ENCODE data around the gene CAMK2B.

Gene CAMK2B

DNA sequence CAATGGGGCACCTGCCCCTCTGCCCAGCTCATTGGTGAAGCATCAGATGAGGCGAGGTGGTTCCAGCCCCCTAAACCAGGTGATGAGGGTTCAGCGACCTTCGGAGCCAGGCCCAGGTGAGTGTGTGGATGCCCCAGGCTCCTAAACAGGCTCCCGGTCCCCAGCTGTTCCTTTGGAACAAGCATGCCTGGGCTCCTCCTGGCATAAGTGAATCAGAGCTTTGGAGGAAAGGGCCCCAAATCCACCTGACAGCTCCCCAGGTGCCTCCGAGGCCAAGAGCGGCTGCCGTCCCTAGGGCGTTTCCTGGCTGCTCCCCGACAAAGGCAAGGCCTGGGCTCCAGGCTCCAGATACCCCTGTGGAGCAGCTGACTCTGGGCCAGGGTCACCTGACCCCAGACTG is 63.4 kb downstream of the CAMK2B start:
- H3K27me3 ChIP-seq (ENCODE audit: insufficient read depth, low read length, poor library complexity, severe bottlenecking): no peaks in the 10 kb centered on the region
- no peak overlapping the region for H3K4me2 ChIP-seq (ENCODE audit: low read depth, low read length, poor library complexity, severe bottlenecking)
- TF ChIP-seq EZH2phosphoT487 (IDR thresholded peaks at IDR 0.05; ENCODE audit: borderline replicate concordance): no peak
- TF ChIP-seq, protein P1, sequence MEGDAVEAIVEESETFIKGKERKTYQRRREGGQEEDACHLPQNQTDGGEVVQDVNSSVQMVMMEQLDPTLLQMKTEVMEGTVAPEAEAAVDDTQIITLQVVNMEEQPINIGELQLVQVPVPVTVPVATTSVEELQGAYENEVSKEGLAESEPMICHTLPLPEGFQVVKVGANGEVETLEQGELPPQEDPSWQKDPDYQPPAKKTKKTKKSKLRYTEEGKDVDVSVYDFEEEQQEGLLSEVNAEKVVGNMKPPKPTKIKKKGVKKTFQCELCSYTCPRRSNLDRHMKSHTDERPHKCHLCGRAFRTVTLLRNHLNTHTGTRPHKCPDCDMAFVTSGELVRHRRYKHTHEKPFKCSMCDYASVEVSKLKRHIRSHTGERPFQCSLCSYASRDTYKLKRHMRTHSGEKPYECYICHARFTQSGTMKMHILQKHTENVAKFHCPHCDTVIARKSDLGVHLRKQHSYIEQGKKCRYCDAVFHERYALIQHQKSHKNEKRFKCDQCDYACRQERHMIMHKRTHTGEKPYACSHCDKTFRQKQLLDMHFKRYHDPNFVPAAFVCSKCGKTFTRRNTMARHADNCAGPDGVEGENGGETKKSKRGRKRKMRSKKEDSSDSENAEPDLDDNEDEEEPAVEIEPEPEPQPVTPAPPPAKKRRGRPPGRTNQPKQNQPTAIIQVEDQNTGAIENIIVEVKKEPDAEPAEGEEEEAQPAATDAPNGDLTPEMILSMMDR (conservative IDR thresholded peaks at IDR 0.05; ENCODE audit: low read length): no peak
- H3K9me2 ChIP-seq (replicated peaks; ENCODE audit: low read depth, low read length): no peaks in the 10 kb centered on the region
- peaks cover 3% of the 10 kb centered on the region for H3K4me1 ChIP-seq (ENCODE audit: insufficient read depth, low read length, poor library complexity, severe bottlenecking)
- no peaks in the 10 kb centered on the region for H3F3A ChIP-seq (ENCODE audit: low read depth)
- no peak overlapping the region for H3K4me3 ChIP-seq (ENCODE audit: low read length, poor library complexity, severe bottlenecking)
- H4K20me1 ChIP-seq (ENCODE audit: insufficient read depth, low read length, poor library complexity, severe bottlenecking): no peaks in the 10 kb centered on the region
- no peaks in the 10 kb centered on the region for H3K36me3 ChIP-seq (ENCODE audit: insufficient read depth, low read length)
- H3K79me2 ChIP-seq (ENCODE audit: insufficient read depth, low read length): no peaks in the 10 kb centered on the region
- no peaks in the 10 kb centered on the region for H3K9me3 ChIP-seq (ENCODE audit: insufficient read depth, low read depth, low read length)
- no peak overlapping the region for H3K9ac ChIP-seq (ENCODE audit: low read depth, low read length, poor library complexity, severe bottlenecking)
- no peak overlapping the region for H2AFZ ChIP-seq (ENCODE audit: low read length)

DNA sequence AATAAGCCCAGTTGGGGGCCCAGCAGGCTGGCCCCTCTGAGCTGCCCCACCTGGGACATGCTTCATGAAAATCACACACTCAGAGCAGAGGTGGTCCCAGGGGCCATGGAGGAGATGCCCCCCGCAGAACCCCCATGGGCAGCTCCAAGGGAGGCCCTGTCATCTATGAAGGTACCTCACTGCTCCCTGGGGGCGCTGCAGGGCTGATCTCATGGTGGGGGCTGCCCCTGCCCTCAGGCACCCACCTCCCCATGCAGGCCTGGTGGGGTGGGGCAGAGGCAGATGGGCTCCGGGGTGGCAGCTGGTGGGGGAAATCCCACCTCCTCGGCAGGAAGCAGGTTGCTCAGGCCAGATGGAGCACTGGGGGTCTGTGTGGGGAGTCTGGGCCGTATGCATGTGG is 64.2 kb downstream of the CAMK2B start:
- Histone ChIP-seq H3F3A (ENCODE audit: low read depth) (no peaks in the 10 kb centered on the region), H3K9me2 (replicated peaks; ENCODE audit: low read depth, low read length) (no peaks in the 10 kb centered on the region), H4K20me1 (ENCODE audit: insufficient read depth, low read length, poor library complexity, severe bottlenecking) (no peaks in the 10 kb centered on the region), H3K4me3 (ENCODE audit: low read length, poor library complexity, severe bottlenecking) (no peak overlapping the region), H3K79me2 (ENCODE audit: insufficient read depth, low read length) (no peaks in the 10 kb centered on the region), H3K9me3 (ENCODE audit: insufficient read depth, low read depth, low read length) (no peaks in the 10 kb centered on the region), H2AFZ (ENCODE audit: low read length) (no peak overlapping the region), H3K9ac (ENCODE audit: low read depth, low read length, poor library complexity, severe bottlenecking) (no peak overlapping the region), H3K4me2 (ENCODE audit: low read depth, low read length, poor library complexity, severe bottlenecking) (no peak overlapping the region), H3K4me1 (ENCODE audit: insufficient read depth, low read length, poor library complexity, severe bottlenecking) (peaks cover 3% of the 10 kb centered on the region), H3K27me3 (ENCODE audit: insufficient read depth, low read length, poor library complexity, severe bottlenecking) (no peaks in the 10 kb centered on the region), H3K36me3 (ENCODE audit: insufficient read depth, low read length) (no peaks in the 10 kb centered on the region)
- TF ChIP-seq EZH2phosphoT487 (IDR thresholded peaks at IDR 0.05; ENCODE audit: borderline replicate concordance): no peak
- TF ChIP-seq, protein P1 (conservative IDR thresholded peaks at IDR 0.05; ENCODE audit: low read length): no peak

DNA sequence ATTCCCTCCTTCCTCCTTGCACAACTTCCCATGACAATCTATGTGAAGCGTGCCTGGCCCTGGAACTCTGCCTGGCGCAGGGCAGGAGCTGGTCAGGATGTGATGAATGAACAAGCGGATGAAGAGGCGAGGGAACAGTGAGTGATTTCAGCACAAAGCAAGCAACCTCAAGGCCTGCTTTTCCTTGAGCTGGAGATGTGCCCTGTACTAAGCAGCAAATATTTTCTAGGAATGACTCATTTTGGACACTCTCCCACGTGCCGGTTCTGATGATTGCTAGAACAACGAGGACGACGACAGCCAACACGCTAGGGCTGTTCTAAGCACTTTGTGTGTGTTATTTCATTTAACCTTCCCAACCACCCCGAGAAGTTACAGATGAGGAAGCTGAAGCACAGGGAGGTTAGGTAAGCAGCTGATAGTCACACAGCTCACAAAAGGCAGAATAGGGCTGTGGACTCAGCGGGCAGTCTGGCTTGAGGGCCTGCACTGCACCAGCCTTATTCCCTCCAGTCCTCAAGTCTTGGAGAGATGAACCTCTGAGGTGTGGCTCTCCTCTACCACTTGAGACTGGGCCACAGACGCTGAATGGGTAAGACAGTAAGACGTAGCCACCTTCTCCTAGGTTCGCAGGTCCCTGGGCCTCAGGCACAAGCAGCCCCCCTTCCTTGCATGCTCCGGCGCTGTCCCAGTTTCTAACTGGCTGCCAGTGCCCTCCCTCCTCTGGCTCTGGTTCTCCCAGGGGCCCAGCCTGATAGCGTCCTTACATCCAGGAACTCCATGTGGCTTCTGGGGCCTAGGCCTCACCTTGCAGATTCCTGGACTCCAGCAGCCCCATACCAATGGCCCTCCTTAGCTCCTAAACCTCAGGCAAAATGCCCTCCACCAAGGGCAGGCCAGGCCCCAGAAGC is 65.6 kb downstream of the CAMK2B start:
- H3K9ac ChIP-seq (ENCODE audit: low read depth, low read length, poor library complexity, severe bottlenecking): no peak overlapping the region

More for the DNA sequence above, 65.6 kb downstream of the CAMK2B start:
- Histone ChIP-seq H3K9me2 (replicated peaks; ENCODE audit: low read depth, low read length) (no peaks in the 10 kb centered on the region), H3K36me3 (ENCODE audit: insufficient read depth, low read length) (no peaks in the 10 kb centered on the region), H3K4me3 (ENCODE audit: low read length, poor library complexity, severe bottlenecking) (no peak overlapping the region), H3K4me2 (ENCODE audit: low read depth, low read length, poor library complexity, severe bottlenecking) (no peak overlapping the region), H3F3A (ENCODE audit: low read depth) (no peaks in the 10 kb centered on the region), H3K79me2 (ENCODE audit: insufficient read depth, low read length) (no peaks in the 10 kb centered on the region), H2AFZ (ENCODE audit: low read length) (no peak overlapping the region), H3K27me3 (ENCODE audit: insufficient read depth, low read length, poor library complexity, severe bottlenecking) (no peaks in the 10 kb centered on the region), H4K20me1 (ENCODE audit: insufficient read depth, low read length, poor library complexity, severe bottlenecking) (no peaks in the 10 kb centered on the region), H3K4me1 (ENCODE audit: insufficient read depth, low read length, poor library complexity, severe bottlenecking) (peaks cover 3% of the 10 kb centered on the region), H3K9me3 (ENCODE audit: insufficient read depth, low read depth, low read length) (no peaks in the 10 kb centered on the region)
- no peak for TF ChIP-seq EZH2phosphoT487 (IDR thresholded peaks at IDR 0.05; ENCODE audit: borderline replicate concordance)
- TF ChIP-seq, protein P1 (conservative IDR thresholded peaks at IDR 0.05; ENCODE audit: low read length): no peak

All from Loucy (cell line).